Body of pancreas (tissue), 4 donors: ENCODE results near the gene SERPINB1.
A peak's percentile ranks its signal among the peaks of the same experiment; 100 is the strongest.

Experiments used
- POLR2A ChIP-seq, 3 donors: fragments of 450-650 bp; IDR thresholded peaks; one replicate each; pipeline ENCODE4 v1.6.1; 2016; ENCODE audit warnings: antibody characterized with exemption in 3 of 3, mild to moderate bottlenecking in 2 of 3
- TF ChIP-seq, protein P1 (sequence below), 7 experiments: fragments of 450-650 bp in 4 of 7; fragments of 200-600 bp in 3 of 7; sonication (generic) in 3 of 7; IDR thresholded peaks; one replicate each; pipeline ENCODE4 v1.5.1; 2016 to 2019; ENCODE audit warnings: antibody characterized with exemption in 7 of 7

DNA sequence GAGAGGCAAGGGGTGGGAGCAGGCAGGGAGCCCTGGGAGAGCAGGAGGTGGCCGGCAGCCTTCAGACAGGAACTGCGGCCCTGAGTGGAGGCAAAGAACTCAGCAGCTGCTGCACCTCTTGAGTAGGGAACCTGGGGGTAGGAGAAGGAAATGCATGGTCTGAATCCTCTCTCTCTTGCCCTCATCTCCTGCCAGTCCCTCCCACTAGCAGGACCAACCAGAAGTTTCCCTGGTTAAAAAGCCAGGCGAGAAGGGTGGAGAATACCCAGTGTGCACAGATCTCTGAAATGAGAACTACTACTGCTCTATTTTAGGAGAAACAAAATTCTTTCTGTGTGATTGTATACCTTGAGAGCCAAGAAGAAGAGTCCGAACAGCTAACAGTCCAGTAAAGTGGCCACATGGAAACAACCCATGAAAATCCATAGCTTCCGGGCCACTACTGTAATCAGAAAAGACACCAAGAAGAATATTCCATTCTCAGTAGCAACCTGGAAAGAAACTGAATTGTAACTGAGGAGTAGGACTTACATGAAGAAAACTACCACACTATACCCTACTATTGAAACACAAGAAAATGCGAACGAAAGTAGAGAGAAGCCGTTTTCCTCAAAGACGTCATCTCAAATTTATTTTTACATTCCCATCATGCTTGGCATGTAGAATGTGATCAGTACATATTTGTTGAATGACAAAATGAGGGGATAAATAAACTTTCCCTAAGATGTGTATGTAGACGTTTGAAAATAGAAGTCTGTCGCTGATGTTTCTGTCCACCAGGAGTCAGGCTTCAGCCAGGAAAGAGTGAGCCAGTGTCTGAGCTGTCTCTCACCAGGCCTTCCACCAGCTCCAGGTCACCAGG is 50.8 kb downstream of the SERPINB1 start:
- TF ChIP-seq, protein P1, sequence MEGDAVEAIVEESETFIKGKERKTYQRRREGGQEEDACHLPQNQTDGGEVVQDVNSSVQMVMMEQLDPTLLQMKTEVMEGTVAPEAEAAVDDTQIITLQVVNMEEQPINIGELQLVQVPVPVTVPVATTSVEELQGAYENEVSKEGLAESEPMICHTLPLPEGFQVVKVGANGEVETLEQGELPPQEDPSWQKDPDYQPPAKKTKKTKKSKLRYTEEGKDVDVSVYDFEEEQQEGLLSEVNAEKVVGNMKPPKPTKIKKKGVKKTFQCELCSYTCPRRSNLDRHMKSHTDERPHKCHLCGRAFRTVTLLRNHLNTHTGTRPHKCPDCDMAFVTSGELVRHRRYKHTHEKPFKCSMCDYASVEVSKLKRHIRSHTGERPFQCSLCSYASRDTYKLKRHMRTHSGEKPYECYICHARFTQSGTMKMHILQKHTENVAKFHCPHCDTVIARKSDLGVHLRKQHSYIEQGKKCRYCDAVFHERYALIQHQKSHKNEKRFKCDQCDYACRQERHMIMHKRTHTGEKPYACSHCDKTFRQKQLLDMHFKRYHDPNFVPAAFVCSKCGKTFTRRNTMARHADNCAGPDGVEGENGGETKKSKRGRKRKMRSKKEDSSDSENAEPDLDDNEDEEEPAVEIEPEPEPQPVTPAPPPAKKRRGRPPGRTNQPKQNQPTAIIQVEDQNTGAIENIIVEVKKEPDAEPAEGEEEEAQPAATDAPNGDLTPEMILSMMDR (IDR thresholded peaks at IDR 0.05): peak; percentile 61 to 95 (median 94)
- peak in 2 of 3 donors; percentile 33 to 39 for TF ChIP-seq POLR2A (IDR thresholded peaks at IDR 0.05)
